NK-92 (cell line): ENCODE results near the gene MRPL46.
"Not testable (repeated sequence)": the region's sequence is repeated elsewhere in the genome, so short reads cannot be mapped to it uniquely, and the experiment has no call there.

ENCODE experiments used
- DNase-seq: peaks from one replicate; lab custom pipeline; 2025; ENCODE audit not compliant: unreplicated experiment; lab: John Stamatoyannopoulos, UW

Gene MRPL46

DNA sequence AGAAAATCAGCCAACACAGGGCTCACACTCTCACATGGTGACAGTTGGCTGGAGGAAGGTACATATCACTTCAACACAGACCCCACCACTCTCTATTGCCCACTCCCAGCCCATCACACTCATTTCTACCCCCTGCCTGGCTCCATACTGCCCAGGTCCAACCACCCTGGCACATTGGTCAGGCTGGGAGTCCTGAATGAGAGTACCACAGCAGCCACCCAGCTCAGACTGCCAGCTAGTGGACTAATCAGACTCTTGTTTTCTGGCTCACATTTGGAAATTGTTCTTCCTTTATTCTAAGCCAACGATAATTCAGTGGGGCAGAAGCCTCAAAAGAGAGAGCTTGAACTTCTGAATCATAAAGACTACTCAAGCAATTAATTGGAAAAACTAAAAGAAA, 20.0 kb downstream of the MRPL46 start:
- DNase-seq: no peak

DNA sequence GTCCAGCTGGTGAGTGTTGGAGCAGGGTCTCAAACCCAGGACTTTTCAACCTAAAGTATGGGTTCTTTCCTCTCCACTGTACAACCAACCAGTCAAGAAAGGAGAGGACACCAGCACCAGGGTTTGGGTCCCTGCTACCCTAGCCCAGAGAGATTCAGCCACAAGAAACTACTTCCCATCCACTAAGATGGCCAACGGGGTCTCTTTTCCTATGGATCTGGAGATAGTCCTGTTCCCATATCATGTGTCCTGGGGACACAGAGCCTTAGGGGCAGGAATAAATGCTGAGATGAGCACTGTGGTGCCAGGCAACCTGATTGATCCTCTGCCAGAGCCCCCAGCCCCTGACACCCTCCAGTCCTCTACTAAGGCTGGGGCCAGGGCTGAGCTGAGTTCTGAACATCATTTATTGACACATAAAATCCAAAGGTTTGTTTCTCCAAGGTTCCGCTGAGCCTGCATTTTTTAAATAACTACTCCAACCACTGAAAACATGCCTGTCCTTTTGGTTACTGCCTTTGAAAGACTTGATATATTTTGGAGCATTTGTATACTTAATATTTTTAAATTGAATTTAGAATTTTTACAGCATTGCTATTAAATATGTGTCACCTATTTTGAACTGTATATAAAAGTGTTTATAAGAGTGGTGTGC, 26.0 kb downstream of the MRPL46 start:
- DNase-seq: no peak

GRCh38 chr15:88440021-88440420, 27.2 kb downstream of the MRPL46 start:
- no peak for DNase-seq

- no peak for DNase-seq
Measured at GRCh38 chr15:88438181-88438580, 29.0 kb downstream of the MRPL46 start.

DNA sequence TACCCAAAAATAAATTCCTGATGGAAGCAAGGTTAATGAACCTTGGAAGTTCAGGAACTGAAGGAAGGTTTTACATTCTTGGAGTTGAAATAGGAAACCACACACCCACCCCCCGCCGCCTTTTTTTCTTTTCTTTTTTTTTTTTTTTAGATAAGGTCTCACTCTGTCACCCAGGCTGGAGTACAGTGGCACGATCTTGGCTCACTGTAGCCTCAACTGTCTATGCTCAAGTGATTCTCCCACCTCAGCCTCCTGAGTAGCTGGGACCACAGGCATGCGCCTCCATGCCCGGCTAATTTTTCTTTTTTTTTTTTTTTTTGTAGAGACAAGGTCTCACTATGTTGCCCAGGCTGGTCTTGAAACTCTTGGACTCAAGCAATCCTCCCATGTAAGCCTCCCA, 33.1 kb downstream of the MRPL46 start:
- not testable (repeated sequence) for DNase-seq

DNA sequence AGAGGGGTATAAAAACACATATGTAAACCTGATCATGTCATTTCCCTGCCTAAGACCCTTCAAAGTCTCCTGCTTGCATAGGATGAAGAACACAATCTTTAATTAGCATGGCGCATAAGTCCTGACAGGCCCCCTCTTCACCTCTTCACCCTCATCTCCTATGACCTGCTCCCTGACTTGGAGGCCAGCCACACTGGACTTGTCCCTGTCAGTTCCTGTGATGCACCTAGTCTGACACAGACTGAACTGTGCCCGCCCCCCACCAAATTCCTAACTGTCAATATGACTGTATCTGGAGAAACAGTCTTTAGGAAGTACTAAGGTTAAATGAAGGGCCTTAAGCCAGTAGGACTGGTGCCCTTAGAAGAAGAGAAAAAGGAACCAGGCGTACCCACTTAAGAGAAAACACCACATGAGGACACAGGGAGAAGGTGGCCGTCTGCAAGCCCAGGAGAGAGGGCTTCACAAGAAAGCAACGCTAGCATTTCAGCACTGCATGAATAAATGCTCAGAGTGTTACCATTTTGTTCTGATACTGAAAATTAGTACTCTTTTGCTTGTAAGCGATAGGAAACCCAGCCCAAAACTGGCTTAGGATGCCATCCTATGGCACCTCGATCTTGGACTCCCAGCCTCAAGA, 34.0 kb downstream of the MRPL46 start:
- DNase-seq: no peak

DNA sequence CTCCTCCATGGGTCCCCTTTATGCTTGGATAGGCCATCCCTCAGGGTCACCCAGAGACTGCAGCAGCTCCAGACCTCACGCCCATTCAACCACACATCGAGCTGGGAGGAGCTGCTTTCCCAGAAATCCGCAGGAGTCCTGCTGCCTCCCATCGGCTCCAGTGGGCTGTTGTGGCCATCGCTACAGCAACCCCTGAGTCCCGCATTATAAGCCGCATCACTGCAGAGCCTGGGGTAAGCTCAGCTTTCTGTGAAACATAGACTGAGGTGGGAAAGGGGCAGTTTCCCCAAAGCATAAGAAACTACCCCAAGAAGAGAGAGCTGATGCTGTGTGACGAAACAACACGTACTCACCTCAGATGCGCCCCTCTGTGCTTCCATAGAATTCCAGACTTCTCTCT, 35.7 kb downstream of the MRPL46 start:
- no peak for DNase-seq

DNA sequence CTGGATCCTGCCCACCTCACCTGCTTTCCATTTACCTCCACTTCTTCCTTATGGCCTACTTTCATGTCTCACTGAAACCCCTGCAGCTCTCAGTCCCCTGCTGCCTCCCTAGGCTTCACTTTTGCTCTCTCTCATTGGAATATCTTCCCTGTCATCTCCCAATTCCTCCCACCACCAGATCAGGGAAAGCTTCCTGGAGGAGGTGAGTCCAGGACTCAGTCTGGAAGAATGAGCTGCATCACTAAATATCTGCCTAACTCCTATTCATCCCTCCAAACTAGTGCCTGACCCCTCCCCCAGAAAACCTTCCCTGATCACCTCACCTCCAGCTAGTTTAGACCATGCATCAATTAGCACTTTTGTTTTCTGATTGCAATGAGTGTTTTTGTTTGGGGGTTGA, 37.1 kb downstream of the MRPL46 start:
- DNase-seq: no peak

GRCh38 chr15:88428805-88429605, 38.2 kb downstream of the MRPL46 start:
- no peak for DNase-seq

DNA sequence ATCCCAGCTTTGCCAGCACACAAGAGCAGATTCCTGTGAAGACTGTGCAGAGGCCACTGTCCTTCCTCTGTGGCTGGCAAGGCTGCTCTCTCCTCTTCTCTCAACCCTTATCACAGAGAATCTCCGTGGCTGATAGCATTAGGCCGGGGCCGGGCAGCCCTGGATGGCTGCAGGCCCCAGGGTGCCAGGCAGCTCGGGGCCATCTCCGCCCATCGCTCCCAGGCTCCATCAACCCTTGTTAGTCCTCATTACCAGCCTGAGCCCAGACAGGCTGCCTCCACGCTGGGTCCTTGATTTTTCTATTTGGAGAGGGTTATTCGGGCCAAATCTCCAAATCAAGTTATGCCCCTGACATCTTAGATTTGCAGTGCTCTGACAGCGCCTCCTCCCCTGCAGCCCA, 39.1 kb downstream of the MRPL46 start:
- DNase-seq: no peak

DNA sequence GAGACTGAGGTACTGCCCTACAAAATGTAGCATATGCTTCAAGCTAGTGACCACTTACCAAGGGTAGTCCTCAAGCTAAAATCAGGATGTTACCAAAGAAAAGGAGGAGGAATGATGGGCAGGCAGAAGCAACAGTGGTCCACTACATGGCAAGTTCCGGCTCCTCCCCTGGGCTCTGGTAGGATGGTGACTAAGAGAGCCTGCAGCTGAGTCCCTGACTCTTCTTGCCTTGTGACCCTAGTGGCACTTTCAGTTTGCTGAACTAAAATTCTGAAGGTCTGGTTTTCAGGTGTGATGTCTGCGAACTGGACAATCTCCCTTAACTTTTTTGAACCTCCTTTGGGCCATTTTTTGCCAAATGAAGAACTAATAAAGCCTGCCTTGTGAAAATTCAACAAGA, 40.9 kb downstream of the MRPL46 start:
- no peak for DNase-seq

DNA sequence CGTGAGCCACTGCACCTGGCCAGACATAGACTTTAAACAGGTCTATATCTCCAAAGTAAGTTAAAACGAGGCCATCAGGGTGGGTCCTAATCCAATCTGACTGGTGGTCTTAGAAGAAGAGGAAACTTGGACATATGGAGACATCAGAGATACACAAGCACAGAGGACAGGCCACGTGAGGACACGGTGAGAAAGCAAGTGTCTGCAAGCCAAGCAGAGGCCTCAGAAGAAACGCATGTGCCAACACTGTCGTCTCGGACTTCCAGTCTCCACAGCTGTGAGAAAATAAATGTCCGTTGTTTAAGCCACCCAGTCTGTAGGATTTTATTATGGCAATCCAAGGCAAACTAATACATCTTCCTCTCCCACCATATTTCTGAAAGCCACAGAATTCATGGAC, 43.9 kb downstream of the MRPL46 start:
- no peak for DNase-seq

GRCh38 chr15:88419830-88420229, 47.4 kb downstream of the MRPL46 start:
- DNase-seq: no peak
